Bronchial epithelial cell (primary cell): ENCODE results near the gene RNF181. TPM values are rescaled to one million over a fixed set of nuclear protein-coding genes. Genes with fewer than 3 reads are reported as not detected.
"Not testable (repeated sequence)": the region's sequence is repeated elsewhere in the genome, so short reads cannot be mapped to it uniquely, and the experiment has no call there.

Source experiments
- DNase-seq: peaks from one replicate; pipeline ENCODE4 v3.0.0-alpha.2; 2010; ENCODE audit warnings: low read depth
- FAIRE-seq: peaks from 2 replicates; lab custom pipeline; 2011; peaks lifted over from hg19 to GRCh38; lab: Jason Lieb, UNC
- H3K27me3 ChIP-seq: 2 replicates; pipeline ENCODE4 v1.5.1; 2011; ENCODE audit warnings: low read length; ENCODE audit not compliant: control insufficient read depth, insufficient read depth
- H3K36me3 ChIP-seq: 2 replicates; pipeline ENCODE4 v1.5.1; 2011; ENCODE audit warnings: low read length; ENCODE audit not compliant: control insufficient read depth, insufficient read depth
- H3K4me3 ChIP-seq: 2 replicates; pipeline ENCODE4 v1.5.1; 2011; ENCODE audit warnings: mild to moderate bottlenecking, low read depth, low read length, control low read depth
- total RNA-seq: library from RNA; depleted of rRNA; stranded (reverse); fragments of >200 nt; gene quantifications from 2 replicates; pipeline ENCODE4 v1.2.1, GENCODE V29; 2014
- TF ChIP-seq, protein P1 (sequence below): IDR thresholded peaks from 2 replicates; pipeline ENCODE4 v1.5.1; 2011; ENCODE audit warnings: mild to moderate bottlenecking, moderate library complexity, low read length, control low read depth, inconsistent platforms; ENCODE audit not compliant: insufficient read depth, severe bottlenecking

Gene RNF181
- total RNA-seq, 1 donor from 2014 or later = 240 TPM

DNA sequence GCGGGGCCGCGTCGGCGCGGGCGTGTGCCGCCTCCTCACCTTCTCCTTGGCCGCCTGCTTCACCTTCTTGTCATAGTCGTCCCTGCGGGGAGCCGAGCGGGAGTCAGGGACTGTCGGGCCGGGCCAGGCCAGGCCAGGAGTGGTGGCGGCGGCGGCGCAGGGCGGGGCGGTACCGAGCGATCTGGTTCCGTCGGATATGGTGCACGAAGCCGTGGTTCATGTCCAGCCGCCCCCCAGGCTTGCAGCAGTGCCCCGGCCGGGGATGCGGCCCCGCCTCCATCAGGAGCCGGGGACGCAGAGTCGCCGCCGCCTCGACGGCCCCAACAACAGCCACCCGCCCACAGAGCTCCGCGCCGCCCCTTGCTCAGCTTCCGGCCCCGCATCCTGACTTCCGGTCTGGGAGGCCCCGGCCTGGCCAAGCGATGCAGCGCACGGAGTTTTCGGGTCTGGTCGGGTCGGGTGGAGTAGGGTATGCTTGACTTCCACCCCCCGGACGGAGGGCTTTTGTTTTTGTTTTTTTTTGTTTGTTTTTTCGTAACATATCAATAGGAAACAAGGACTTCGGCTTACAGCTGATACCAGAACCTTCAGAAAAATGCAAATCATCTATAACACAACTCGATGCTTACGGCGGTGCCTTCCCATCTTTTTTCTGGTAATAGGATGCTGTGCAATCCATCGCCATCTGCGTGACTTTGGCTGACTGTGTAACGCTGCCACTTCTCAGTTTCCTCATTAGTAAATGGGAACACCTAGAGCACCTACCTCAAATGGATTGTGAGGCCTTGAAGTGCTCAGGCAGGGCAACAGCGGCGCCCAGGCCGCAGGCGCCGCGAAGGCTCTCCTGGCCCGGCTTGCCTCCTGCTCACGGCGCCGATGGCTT, 16.4 kb downstream of the RNF181 start, which contains the start of gene C2orf68:
Gene C2orf68 (minus strand): TSS at position 362 of the 883 bp plus-strand sequence. CDS start 82 bp downstream, at position 280.
- peak; percentile 59 for DNase-seq
- FAIRE-seq = no peak
- peaks cover 9% of the 10 kb centered on the region for H3K36me3 ChIP-seq
- no peaks in the 10 kb centered on the region for H3K27me3 ChIP-seq
- H3K4me3 ChIP-seq = peak within 1 kb of the TSS; percentile 82
- TF ChIP-seq, protein P1, sequence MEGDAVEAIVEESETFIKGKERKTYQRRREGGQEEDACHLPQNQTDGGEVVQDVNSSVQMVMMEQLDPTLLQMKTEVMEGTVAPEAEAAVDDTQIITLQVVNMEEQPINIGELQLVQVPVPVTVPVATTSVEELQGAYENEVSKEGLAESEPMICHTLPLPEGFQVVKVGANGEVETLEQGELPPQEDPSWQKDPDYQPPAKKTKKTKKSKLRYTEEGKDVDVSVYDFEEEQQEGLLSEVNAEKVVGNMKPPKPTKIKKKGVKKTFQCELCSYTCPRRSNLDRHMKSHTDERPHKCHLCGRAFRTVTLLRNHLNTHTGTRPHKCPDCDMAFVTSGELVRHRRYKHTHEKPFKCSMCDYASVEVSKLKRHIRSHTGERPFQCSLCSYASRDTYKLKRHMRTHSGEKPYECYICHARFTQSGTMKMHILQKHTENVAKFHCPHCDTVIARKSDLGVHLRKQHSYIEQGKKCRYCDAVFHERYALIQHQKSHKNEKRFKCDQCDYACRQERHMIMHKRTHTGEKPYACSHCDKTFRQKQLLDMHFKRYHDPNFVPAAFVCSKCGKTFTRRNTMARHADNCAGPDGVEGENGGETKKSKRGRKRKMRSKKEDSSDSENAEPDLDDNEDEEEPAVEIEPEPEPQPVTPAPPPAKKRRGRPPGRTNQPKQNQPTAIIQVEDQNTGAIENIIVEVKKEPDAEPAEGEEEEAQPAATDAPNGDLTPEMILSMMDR = no peak

DNA sequence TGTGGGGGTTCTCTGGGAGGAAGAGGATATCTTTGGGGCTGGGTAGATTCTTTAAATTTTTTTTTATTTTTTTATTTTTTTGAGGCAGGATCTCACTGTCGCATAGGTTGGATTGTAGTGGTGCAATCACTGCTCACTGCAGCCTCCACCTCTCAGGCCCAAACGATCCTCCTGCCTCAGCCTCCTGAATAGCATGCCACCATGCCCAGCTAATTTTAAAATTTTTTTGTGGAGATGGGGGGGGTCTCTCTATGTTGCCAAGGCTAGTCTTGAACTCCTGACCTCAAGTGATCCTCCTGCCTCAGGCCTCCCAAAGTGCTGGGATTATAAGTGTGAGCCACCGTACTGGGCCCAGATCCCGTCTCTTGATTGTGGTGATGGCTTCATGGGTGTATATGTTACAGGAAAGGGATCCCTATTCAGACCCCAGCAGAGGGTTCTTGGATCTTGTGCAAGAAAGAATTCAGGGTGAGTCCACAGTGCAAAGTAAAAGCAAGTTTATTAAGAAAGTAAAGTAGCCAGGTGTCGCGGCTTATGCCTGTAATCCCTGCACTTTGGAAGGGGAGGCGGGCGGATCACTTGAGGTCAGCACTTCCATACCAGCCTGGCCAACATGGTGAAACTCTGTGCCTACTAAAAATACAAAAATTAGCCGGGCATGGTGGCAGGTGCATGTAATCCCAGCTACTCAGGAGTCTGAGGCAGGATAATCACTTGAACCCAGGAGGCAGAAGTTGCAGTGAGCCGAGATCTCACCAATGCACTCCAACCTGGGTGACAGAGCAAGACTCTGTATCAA, 18.4 kb downstream of the RNF181 start:
- H3K4me3 ChIP-seq = no peak overlapping the region
- TF ChIP-seq, protein P1 = no peak
- FAIRE-seq (no peak), DNase-seq (no peak)
- peaks cover 5% of the 10 kb centered on the region for H3K36me3 ChIP-seq
- H3K27me3 ChIP-seq = no peaks in the 10 kb centered on the region

GRCh38 chr2:85614757-85615156, 19.2 kb downstream of the RNF181 start:
- not testable (repeated sequence) for FAIRE-seq, H3K4me3 ChIP-seq, DNase-seq, H3K27me3 ChIP-seq, H3K36me3 ChIP-seq

DNA sequence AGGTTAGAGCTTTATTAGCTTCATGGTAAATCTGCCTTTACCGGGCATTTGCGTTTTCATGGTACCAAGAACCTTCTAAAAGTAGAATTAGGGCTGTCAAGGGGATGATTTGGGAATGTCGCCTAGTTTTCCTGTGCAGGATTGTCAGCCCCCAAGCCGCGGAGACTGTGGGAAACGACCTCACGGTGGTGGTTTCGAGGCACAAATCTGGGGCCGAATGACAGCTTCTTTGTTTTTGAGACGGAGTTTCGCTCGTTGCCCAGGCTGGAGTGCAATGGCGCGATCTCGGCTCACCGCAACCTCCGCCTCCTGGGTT, 19.8 kb downstream of the RNF181 start:
- DNase-seq = no peak
- TF ChIP-seq, protein P1 = no peak
- FAIRE-seq = no peak
- H3K4me3 ChIP-seq = no peak overlapping the region
- peaks cover under 1% of the 10 kb centered on the region for H3K36me3 ChIP-seq
- no peaks in the 10 kb centered on the region for H3K27me3 ChIP-seq

DNA sequence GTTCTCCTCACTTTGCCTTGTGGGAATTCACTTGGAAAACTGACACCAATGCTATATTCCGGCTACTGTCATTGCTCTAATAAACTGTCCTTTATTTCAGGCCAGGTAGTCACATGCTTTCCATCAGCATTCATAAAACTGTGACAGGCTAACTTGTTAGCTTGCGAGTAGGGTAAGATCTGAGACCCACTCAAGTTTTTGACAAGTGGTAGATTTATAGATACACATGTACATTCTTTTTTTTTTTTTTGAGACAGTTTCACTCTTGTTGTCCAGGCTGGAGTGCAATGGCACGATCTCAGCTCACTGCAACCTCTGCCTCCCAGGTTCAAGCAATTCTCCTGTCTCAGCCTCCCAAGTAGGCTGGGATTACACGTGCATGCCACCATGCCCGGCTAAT, 22.2 kb downstream of the RNF181 start:
- not testable (repeated sequence) for DNase-seq, H3K36me3 ChIP-seq, H3K27me3 ChIP-seq, H3K4me3 ChIP-seq, FAIRE-seq

- FAIRE-seq (no peak), DNase-seq (peak; percentile 35)
- Histone ChIP-seq H3K27me3 (no peaks in the 10 kb centered on the region), H3K36me3 (peaks cover 11% of the 10 kb centered on the region), H3K4me3 (no peak overlapping the region)
- TF ChIP-seq, protein P1 = no peak
Observed at GRCh38 chr2:85619617-85620016, 24.1 kb downstream of the RNF181 start.
